Breast epithelium (tissue), 4 donors: ENCODE results near the gene TRMT2A. TPM values are rescaled to one million over a fixed set of nuclear protein-coding genes. Genes with fewer than 3 reads are reported as not detected.

Experiments
- DNase-seq, 2 donors: peaks; one replicate each; pipeline ENCODE4 v3.0.0-alpha.2; 2019; ENCODE audit warnings: low spot score in 2 of 2
- H3K27ac ChIP-seq, 2 donors: fragments of 200-600 bp; sonication (generic) in 1 of 2; one replicate each; pipeline ENCODE4 v1.5.1; 2016 to 2019; ENCODE audit warnings: mild to moderate bottlenecking in 1 of 2
- H3K27me3 ChIP-seq, 2 donors: fragments of 200-600 bp; sonication (generic) in 1 of 2; one replicate each; pipeline versions ENCODE4 v1.5.1 to v1.6.0; 2017 to 2019; ENCODE audit warnings: control low read depth in 1 of 2, mild to moderate bottlenecking in 1 of 2
- H3K36me3 ChIP-seq: fragments of 200-600 bp; one replicate; pipeline ENCODE4 v1.5.1; 2019
- H3K4me1 ChIP-seq, 2 donors: fragments of 200-600 bp; sonication (generic); one replicate each; pipeline ENCODE4 v1.5.1; 2016 to 2019; ENCODE audit warnings: control low read depth in 1 of 2
- H3K4me3 ChIP-seq, 3 donors: fragments of 200-600 bp; sonication (generic); 1 replicate in 2 of 3; 2 replicates in 1 of 3; pipeline ENCODE4 v1.5.1; 2016 to 2019; ENCODE audit warnings: mild to moderate bottlenecking in 3 of 3, moderate library complexity in 2 of 3
- H3K9me3 ChIP-seq, 2 donors: fragments of 200-600 bp; sonication (generic) in 1 of 2; one replicate each; pipeline ENCODE4 v1.5.1; 2016 to 2019; ENCODE audit warnings: control low read depth in 1 of 2
- CTCF ChIP-seq, 3 donors: fragments of 450-650 bp; IDR thresholded peaks; one replicate each; pipeline ENCODE4 v1.5.1; 2016 to 2017; ENCODE audit warnings: antibody characterized with exemption in 3 of 3, mild to moderate bottlenecking in 3 of 3, moderate library complexity in 3 of 3
- POLR2A ChIP-seq: fragments of 450-650 bp; IDR thresholded peaks from one replicate; pipeline ENCODE4 v1.6.1; 2016; ENCODE audit warnings: antibody characterized with exemption, mild to moderate bottlenecking, moderate library complexity
- POLR2AphosphoS5 ChIP-seq, 3 donors: sonication (generic); formaldehyde crosslinking; IDR thresholded peaks; one replicate each; pipeline ENCODE4 v1.6.1; 2017; ENCODE audit warnings: antibody characterized with exemption in 3 of 3
- intact Hi-C: fragments of 100-400 bp; cut with DNase I; formaldehyde crosslinking; loops from one replicate; pipeline ENCODE4 v1.15.1; 2023; ENCODE audit warnings: low total_unique reads
- total RNA-seq, 3 donors: library from RNA; depleted of rRNA; stranded (reverse); fragments of >200 nt; gene quantifications; one replicate each; pipeline ENCODE4 v1.1.0, GENCODE V29; 2016

TRMT2A gene
- total RNA-seq, 3 donors from 2014 or later: 49.8 to 72.4 (median 51.1) TPM

- no peaks in the 10 kb centered on the region for H3K27me3 ChIP-seq
- DNase-seq: no peak
- intact Hi-C loops: no loop called here
- no peak overlapping the region for H3K4me3 ChIP-seq
- peaks cover 12% of the 10 kb centered on the region for H3K36me3 ChIP-seq
- H3K9me3 ChIP-seq: no peaks in the 10 kb centered on the region
- H3K4me1 ChIP-seq: no peaks in the 10 kb centered on the region
- no peak overlapping the region for H3K27ac ChIP-seq
- no peak for TF ChIP-seq POLR2AphosphoS5 (IDR thresholded peaks at IDR 0.05)
- TF ChIP-seq POLR2A: no peak
- no peak for TF ChIP-seq CTCF (IDR thresholded peaks at IDR 0.05)
These were observed 11.4 kb downstream of the TRMT2A start for GRCh38 chr22:20105456-20106204.

GRCh38 chr22:20102203-20102780, 14.7 kb downstream of the TRMT2A start:
- intact Hi-C loops: no loop called here
- Histone ChIP-seq H3K9me3 (no peaks in the 10 kb centered on the region), H3K27ac (no peak overlapping the region), H3K36me3 (no peaks in the 10 kb centered on the region), H3K4me1 (no peaks in the 10 kb centered on the region), H3K4me3 (no peak overlapping the region), H3K27me3 (no peaks in the 10 kb centered on the region)
- no peak for DNase-seq
- TF ChIP-seq POLR2AphosphoS5 (IDR thresholded peaks at IDR 0.05) (no peak), POLR2A (no peak), CTCF (IDR thresholded peaks at IDR 0.05) (no peak)

- intact Hi-C loops: no loop called here
- Histone ChIP-seq H3K4me3 (no peak overlapping the region), H3K27me3 (no peaks in the 10 kb centered on the region), H3K9me3 (no peaks in the 10 kb centered on the region), H3K36me3 (no peaks in the 10 kb centered on the region), H3K27ac (no peak overlapping the region), H3K4me1 (no peaks in the 10 kb centered on the region)
- TF ChIP-seq POLR2AphosphoS5 (IDR thresholded peaks at IDR 0.05) (no peak), POLR2A (no peak), CTCF (IDR thresholded peaks at IDR 0.05) (no peak)
- no peak for DNase-seq
These were observed 15.4 kb downstream of the TRMT2A start for GRCh38 chr22:20101638-20102037.

- no peak for DNase-seq
- Histone ChIP-seq H3K27me3 (no peaks in the 10 kb centered on the region), H3K9me3 (no peaks in the 10 kb centered on the region), H3K36me3 (peaks cover 6% of the 10 kb centered on the region), H3K4me1 (no peaks in the 10 kb centered on the region), H3K27ac (no peak overlapping the region), H3K4me3 (no peak overlapping the region)
- intact Hi-C loops: no loop called here
- TF ChIP-seq POLR2AphosphoS5 (IDR thresholded peaks at IDR 0.05): no peak
- TF ChIP-seq CTCF (IDR thresholded peaks at IDR 0.05): no peak
These were observed 17.8 kb downstream of the TRMT2A start for GRCh38 chr22:20099099-20099711.
